T-helper 2 cell treated with Interferon-gamma antibody and Interleukin-4, amounts not matched to agents 5 μg/mL and 100 μg/mL, for 36 hours (primary cell): ENCODE results near the gene SLC23A1.
"Not testable (repeated sequence)": the region's sequence is repeated elsewhere in the genome, so short reads cannot be mapped to it uniquely, and the experiment has no call there.

ENCODE experiments used
- DNase-seq: peaks from one replicate; pipeline ENCODE4 v3.0.0; 2021; ENCODE audit warnings: low spot score
- H3K27ac Mint-ChIP-seq: one replicate; pipeline ENCODE4 v1.8.0; 2021; ENCODE audit warnings: mild to moderate bottlenecking, mixed read lengths
- H3K27me3 Mint-ChIP-seq: one replicate; pipeline ENCODE4 v1.8.0; 2021; ENCODE audit warnings: low read depth, mixed read lengths
- H3K36me3 Mint-ChIP-seq: one replicate; pipeline ENCODE4 v1.8.0; 2021; ENCODE audit warnings: low read depth, mixed read lengths
- H3K4me1 Mint-ChIP-seq: one replicate; pipeline ENCODE4 v1.8.0; 2021; ENCODE audit warnings: low read depth, mixed read lengths
- H3K4me3 Mint-ChIP-seq: one replicate; pipeline ENCODE4 v1.8.0; 2022; ENCODE audit warnings: mild to moderate bottlenecking, moderate library complexity, mixed read lengths
- H3K9me3 Mint-ChIP-seq: one replicate; pipeline ENCODE4 v1.8.0; 2021; ENCODE audit warnings: mixed read lengths

Gene SLC23A1

DNA sequence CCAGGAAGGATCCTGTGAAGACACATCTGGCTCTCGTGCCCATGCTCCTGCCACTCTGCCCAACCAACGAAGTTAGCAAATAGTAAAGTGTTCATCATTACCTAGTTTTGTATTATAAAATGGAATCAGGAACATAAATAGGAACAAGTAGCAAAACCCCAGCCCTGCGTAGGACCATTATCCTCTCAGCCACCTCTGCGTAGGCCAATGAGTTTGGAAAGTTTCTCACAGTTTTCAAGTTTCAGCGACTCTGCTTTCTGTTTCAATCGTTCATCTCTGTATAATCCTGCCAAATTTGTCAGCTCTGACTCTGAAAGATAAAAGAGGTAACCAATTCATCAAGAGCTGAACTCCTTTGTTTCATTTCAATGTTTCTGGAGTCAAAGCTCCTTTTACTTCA is 30.9 kb upstream of the SLC23A1 start:
- Mint-ChIP-seq H3K27me3 (no peaks in the 10 kb centered on the region), H3K36me3 (peaks cover 13% of the 10 kb centered on the region), H3K4me1 (peaks cover 51% of the 10 kb centered on the region), H3K4me3 (peak overlapping the region; percentile 71), H3K9me3 (no peaks in the 10 kb centered on the region), H3K27ac (peak overlapping the region; percentile 89)
- peak; percentile 23 for DNase-seq

- H3K4me3 Mint-ChIP-seq, result peak overlapping the region; percentile 71
- no peak for DNase-seq
- no peaks in the 10 kb centered on the region for H3K9me3 Mint-ChIP-seq
- H3K36me3 Mint-ChIP-seq, result peaks cover 7% of the 10 kb centered on the region
- H3K27ac Mint-ChIP-seq, result peak overlapping the region; percentile 89
- H3K27me3 Mint-ChIP-seq, result no peaks in the 10 kb centered on the region
- peaks cover 45% of the 10 kb centered on the region for H3K4me1 Mint-ChIP-seq
Measured at GRCh38 chr5:139413153-139413552, 30.1 kb upstream of the SLC23A1 start.

DNA sequence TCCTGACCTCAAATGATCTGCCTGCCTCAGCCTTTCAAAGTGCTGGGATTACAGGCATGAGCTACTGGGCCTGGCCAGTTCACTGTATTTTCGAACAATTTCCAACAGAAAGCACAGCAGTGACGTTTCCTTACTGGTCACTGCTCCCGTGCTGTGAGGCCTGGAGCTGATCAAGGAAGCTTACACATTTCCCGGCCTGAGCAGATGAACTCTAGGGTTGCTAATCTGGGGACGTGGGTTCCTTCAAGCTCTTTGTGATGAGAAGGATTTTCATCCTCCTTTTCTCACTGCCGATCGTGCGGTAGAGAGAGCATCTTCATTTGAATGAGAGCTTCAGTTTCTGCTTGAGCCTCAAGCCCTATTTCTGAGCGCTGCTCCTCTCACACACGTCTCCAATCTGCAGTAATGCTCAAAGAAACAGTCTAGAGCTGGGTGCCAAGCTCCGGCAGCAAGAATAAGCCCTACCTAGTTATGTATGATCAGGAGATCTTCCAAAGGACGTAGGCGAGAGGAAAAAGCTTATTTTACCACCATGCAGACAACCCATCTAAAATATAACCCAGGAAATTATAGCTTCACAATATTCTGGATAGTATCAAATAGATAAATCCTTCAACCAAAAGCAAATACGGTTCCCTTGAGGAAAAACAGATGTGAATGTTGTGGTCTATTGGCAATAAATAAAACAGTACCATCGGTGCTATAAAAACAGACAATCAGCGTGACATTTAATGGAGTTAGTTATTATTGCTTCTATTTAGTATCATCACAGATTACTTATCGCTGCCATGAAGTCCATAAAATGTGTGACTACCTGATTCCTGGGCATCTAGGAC is 28.1 kb upstream of the SLC23A1 start:
- H3K36me3 Mint-ChIP-seq, result peaks cover 7% of the 10 kb centered on the region
- H3K4me3 Mint-ChIP-seq, result no peak overlapping the region
- DNase-seq, result no peak
- no peaks in the 10 kb centered on the region for H3K27me3 Mint-ChIP-seq
- peaks cover 50% of the 10 kb centered on the region for H3K4me1 Mint-ChIP-seq
- H3K27ac Mint-ChIP-seq, result no peak overlapping the region
- H3K9me3 Mint-ChIP-seq, result no peaks in the 10 kb centered on the region

GRCh38 chr5:139410121-139410992 is 27.3 kb upstream of the SLC23A1 start:
- no peak overlapping the region for H3K27ac Mint-ChIP-seq
- peaks cover 41% of the 10 kb centered on the region for H3K4me1 Mint-ChIP-seq
- no peak overlapping the region for H3K4me3 Mint-ChIP-seq
- no peaks in the 10 kb centered on the region for H3K9me3 Mint-ChIP-seq
- no peak for DNase-seq
- H3K36me3 Mint-ChIP-seq, result peaks cover 7% of the 10 kb centered on the region
- H3K27me3 Mint-ChIP-seq, result no peaks in the 10 kb centered on the region

DNA sequence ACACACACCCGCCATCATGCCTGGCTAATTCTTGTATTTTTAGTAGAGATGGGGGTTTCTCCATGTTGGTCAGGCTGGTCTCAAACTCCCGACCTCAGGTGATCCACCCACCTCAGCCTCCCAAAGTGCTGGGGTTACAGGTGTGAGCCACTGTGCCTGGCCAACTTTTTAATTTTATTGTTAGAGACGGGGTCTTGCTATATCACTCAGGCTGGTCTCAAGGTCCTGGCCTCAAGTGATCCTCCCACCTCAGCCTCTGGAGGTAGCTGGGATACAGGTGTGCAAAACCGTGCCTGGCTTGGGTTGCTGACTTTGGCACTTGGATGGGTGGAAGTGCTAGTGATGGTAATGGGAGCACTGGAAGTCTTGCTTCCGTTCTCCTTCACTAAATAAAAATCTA is 26.0 kb upstream of the SLC23A1 start:
- peaks cover 36% of the 10 kb centered on the region for H3K4me1 Mint-ChIP-seq
- not testable (repeated sequence) for H3K27ac Mint-ChIP-seq, H3K9me3 Mint-ChIP-seq, DNase-seq, H3K27me3 Mint-ChIP-seq, H3K4me3 Mint-ChIP-seq, H3K36me3 Mint-ChIP-seq

- no peak overlapping the region for H3K4me3 Mint-ChIP-seq
- no peak for DNase-seq
- H3K27ac Mint-ChIP-seq, result no peak overlapping the region
- no peaks in the 10 kb centered on the region for H3K27me3 Mint-ChIP-seq
- peaks cover 5% of the 10 kb centered on the region for H3K36me3 Mint-ChIP-seq
- peaks cover 35% of the 10 kb centered on the region for H3K4me1 Mint-ChIP-seq
- no peaks in the 10 kb centered on the region for H3K9me3 Mint-ChIP-seq
Measured at GRCh38 chr5:139408191-139408590, 25.1 kb upstream of the SLC23A1 start.

DNA sequence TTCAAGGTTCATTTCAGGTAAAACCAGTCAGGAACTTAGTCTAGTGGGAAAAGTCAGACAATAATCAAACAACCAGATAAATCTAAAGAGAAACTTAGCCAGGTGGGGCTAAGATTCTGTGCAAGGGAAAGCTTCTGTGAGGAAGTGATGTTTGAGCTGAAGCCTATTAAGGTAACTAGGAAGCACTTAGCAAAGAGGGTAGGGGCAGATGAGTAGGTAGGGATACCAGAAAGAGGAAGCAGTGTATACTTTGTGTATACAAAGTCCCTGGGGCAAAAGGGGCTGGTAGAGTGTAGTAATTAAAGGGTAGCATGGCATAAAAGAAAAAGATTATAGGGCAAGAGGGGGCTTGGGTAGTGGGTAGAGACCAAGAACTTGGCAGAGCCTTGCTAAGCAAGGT is 24.4 kb upstream of the SLC23A1 start:
- Mint-ChIP-seq H3K27ac (peak overlapping the region; percentile 10), H3K4me1 (peaks cover 35% of the 10 kb centered on the region), H3K4me3 (no peak overlapping the region), H3K27me3 (no peaks in the 10 kb centered on the region), H3K9me3 (no peaks in the 10 kb centered on the region), H3K36me3 (peaks cover 5% of the 10 kb centered on the region)
- DNase-seq, result no peak

GRCh38 chr5:139406963-139407362 is 23.9 kb upstream of the SLC23A1 start:
- no peak overlapping the region for H3K4me3 Mint-ChIP-seq
- no peak for DNase-seq
- H3K27me3 Mint-ChIP-seq, result no peaks in the 10 kb centered on the region
- peaks cover 35% of the 10 kb centered on the region for H3K4me1 Mint-ChIP-seq
- H3K9me3 Mint-ChIP-seq, result no peaks in the 10 kb centered on the region
- H3K27ac Mint-ChIP-seq, result no peak overlapping the region
- H3K36me3 Mint-ChIP-seq, result peaks cover 5% of the 10 kb centered on the region

DNA sequence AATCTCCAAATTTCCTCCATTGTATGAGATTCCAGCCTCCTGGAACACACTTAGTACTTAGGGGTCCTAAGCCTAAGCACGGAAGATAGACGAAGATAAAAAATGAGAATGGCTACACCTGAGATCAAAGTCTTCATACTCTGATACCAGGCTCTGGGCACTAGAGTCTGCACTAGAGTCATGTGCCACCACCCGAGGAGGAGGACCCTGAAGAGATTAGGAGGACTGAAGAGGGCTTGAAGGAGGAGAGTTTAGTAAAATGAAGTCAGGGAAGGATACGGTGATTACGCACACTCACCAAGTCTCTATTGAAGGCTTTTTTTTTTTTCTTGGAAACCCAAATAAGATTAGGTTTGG is 21.4 kb upstream of the SLC23A1 start:
- peaks cover 33% of the 10 kb centered on the region for H3K4me1 Mint-ChIP-seq
- H3K27ac Mint-ChIP-seq, result peak overlapping the region; percentile 100
- peaks cover 5% of the 10 kb centered on the region for H3K36me3 Mint-ChIP-seq

DNA sequence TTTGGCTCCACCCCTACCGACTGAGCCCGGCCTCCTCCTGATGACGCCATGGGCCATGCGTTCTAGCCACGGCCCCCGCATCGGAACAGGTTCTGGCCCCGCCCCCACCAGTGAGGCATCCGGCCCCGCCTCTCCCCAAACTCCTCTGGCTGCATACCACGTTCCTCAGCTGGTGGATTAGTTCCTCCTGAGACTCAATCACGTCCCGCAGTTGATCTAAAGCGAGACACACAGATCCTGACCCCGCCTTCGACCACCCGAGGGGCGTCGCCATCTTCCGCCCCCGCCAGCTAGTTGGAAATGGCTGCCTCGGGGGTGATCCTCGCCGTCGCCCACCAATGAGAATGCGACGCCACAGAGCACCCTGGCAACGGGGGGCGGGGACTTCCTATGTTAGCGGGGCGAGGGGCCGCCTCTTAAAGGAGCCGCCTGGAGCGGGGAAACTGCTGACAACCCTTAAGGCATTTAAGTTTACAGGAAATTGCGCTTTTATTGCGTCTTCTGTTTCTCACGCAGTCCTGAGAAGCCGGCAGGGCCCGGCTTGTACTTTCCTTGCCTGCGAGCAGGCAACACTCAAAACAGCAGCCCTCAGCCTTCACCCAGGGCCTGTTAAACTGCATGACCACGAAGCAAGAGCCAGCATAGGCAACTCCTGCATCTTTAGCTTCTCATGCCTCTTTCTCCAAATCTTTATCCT is 20.8 kb upstream of the SLC23A1 start, which contains the start of gene SPATA24:
TSS of gene SPATA24 (minus strand) at position 303 of the 697 bp plus-strand sequence. CDS start at position 274, 29 bp downstream.
- peaks cover 37% of the 10 kb centered on the region for H3K4me1 Mint-ChIP-seq
- peaks cover 6% of the 10 kb centered on the region for H3K36me3 Mint-ChIP-seq
- no peaks in the 10 kb centered on the region for H3K27me3 Mint-ChIP-seq
- H3K9me3 Mint-ChIP-seq, result no peaks in the 10 kb centered on the region
- H3K4me3 Mint-ChIP-seq, result peak within 1 kb of the TSS; percentile 98
- H3K27ac Mint-ChIP-seq, result peak within 1 kb of the TSS; percentile 100
- peak; percentile 98 for DNase-seq

More for the DNA sequence above, 21.4 kb upstream of the SLC23A1 start:
- H3K9me3 Mint-ChIP-seq, result no peaks in the 10 kb centered on the region
- no peak for DNase-seq
- H3K27me3 Mint-ChIP-seq, result no peaks in the 10 kb centered on the region
- H3K4me3 Mint-ChIP-seq, result peak overlapping the region; percentile 98

- peaks cover 6% of the 10 kb centered on the region for H3K36me3 Mint-ChIP-seq
- peak overlapping the region; percentile 100 for H3K27ac Mint-ChIP-seq
- no peaks in the 10 kb centered on the region for H3K9me3 Mint-ChIP-seq
- DNase-seq, result no peak
- H3K4me1 Mint-ChIP-seq, result peaks cover 37% of the 10 kb centered on the region
- H3K27me3 Mint-ChIP-seq, result no peaks in the 10 kb centered on the region
- H3K4me3 Mint-ChIP-seq, result peak overlapping the region; percentile 98
Measured at GRCh38 chr5:139403418-139403786, 20.3 kb upstream of the SLC23A1 start.

DNA sequence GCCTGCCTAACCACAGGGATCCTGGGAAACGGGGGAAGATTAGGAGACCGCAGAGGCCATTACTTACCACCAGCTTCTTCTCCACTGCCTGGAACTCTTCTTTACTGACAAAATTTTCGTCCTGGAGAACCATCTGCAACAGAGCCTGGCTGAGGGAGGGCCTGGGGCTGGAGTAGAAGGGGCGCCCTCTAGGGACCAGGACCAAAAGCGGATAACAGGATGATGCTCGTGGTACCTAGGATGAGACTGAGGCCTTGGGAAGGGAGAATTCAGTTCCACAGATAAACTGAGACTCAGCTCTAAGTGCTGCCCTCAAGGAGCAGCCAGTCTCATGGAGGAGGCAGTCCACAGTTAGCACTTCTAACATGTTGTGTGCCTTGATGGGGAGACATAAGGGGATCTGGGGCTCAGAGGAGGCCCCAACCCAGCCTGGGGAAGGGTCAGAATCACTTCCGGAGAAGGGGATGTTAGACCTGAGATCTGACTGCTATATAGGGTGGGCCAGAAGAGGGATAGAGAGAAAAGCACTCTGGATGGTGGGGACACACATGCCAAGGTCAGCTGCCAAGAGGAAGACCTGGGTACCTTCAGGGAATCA is 19.6 kb upstream of the SLC23A1 start:
- H3K36me3 Mint-ChIP-seq, result peaks cover 10% of the 10 kb centered on the region
- H3K9me3 Mint-ChIP-seq, result no peaks in the 10 kb centered on the region
- DNase-seq, result no peak
- no peaks in the 10 kb centered on the region for H3K27me3 Mint-ChIP-seq
- H3K4me1 Mint-ChIP-seq, result peaks cover 36% of the 10 kb centered on the region
- peak overlapping the region; percentile 100 for H3K27ac Mint-ChIP-seq
- H3K4me3 Mint-ChIP-seq, result peak overlapping the region; percentile 98

DNA sequence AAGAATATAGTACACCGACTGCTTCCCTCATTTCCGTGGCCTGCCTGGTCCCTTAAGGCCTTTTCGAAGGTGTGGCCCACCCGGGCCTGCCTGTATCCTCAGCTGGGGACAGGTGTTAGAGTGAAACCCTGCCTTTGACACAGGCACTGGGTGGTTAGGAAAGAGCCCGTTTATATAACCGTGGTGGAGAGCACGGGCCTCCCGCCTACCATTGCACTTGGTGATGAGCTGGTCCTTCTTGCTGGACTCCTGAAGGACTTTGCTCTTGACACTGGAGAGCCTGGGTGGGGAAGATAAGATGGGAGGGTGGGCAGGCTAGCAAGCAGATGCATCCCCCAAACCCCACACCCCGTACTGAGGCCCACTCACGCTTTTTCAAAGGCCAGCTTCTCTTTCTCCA is 18.4 kb upstream of the SLC23A1 start:
- peaks cover 13% of the 10 kb centered on the region for H3K36me3 Mint-ChIP-seq
- no peak for DNase-seq
- H3K27me3 Mint-ChIP-seq, result no peaks in the 10 kb centered on the region
- H3K9me3 Mint-ChIP-seq, result no peaks in the 10 kb centered on the region
- peaks cover 34% of the 10 kb centered on the region for H3K4me1 Mint-ChIP-seq
- H3K4me3 Mint-ChIP-seq, result no peak overlapping the region
- no peak overlapping the region for H3K27ac Mint-ChIP-seq
